NCI-H1048 (cell line): Measurements from ENCODE around the gene UGT1A5.

ENCODE experiments used
- DNase-seq: peaks from one replicate; lab custom pipeline; 2025; lab: John Stamatoyannopoulos, UW

The UGT1A5 gene

GRCh38 chr2:233810385-233810784, 97.7 kb downstream of the UGT1A5 start:
- DNase-seq: no peak

DNA sequence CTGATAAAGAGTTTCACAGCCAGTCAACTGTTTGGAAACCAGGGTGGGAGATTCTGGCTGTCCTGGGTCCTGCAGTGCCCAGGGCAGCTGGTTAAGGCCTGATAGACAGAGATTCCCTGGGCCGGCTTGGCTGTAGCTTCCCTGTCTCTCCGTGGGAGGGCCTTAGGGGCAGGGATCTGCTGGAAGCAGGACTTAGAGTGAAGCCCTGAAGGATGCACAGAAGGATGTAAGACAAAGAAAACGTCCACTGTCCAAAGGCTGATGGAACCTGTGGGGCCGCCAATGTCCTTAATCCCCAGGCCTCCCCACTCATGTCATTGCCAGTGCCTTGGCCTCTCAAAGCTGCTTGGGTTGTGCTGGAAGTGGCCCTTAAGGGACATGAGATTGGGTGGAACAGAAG, 98.4 kb downstream of the UGT1A5 start:
- no peak for DNase-seq

GRCh38 chr2:233811732-233812131, 99.0 kb downstream of the UGT1A5 start:
- DNase-seq: no peak

DNA sequence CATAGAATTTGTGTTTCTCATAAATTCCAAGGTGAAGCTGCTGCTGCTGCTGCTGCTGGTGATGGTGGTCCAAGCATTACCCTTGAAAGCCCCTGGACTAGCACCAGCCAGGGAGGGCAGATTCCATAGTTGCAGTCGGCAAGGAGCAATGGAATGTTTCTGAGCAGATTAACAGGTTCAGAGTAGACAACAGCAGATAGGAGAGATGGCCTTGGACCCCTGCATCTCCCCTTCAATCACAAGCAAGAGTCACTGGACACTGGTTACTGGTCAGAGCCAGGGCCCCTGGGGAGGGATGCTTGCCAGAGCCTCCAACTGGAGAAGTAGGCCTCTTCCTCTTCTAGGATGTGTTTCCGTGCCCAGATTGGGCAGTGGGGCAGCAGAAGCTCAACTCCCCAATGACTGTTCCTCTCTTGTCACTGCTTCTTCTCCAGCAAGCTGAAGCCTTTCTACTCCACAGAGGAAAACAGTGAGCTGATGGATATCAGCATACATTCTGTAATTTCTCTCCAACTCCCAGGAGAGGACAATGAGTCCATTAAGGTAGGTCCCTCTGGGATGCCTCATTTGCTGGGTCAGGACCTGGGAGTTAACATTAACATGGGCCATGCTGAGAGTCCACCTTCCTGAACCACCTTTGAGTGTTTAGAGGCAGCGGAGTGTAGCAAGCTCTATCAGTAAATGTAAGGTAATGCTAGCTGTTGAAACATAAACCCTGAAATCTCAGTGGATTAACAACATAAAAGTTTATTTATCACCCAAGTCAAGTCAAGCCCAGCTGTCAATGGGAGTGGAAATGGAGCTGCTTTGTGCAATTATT, 100.7 kb downstream of the UGT1A5 start:
- no peak for DNase-seq

- DNase-seq: no peak
Observed at GRCh38 chr2:233814056-233814835, 101.5 kb downstream of the UGT1A5 start.

- no peak for DNase-seq
Observed at GRCh38 chr2:233815861-233816260, 103.2 kb downstream of the UGT1A5 start.

GRCh38 chr2:233816334-233816733, 103.6 kb downstream of the UGT1A5 start:
- DNase-seq: no peak

DNA sequence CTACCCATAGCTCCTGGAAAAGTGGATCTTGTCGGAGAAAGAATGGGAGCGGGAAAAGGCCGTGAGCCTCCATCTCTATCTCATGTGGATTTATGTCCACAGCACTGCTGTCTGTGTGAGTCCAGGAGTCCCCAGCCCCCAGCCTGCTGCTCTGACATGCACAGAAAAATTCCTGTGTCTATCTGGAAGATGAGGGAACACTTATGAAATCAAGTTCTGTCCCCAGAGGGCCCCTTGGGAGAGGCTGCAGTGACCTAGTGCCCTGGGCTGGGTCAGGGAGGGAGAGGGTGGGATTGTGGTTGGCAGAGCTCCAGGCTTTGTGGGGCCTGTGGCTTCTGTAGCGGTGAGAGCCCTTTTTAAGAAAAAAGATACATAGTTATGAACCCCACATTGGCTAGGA, 104.1 kb downstream of the UGT1A5 start:
- no peak for DNase-seq

- no peak for DNase-seq
Observed at GRCh38 chr2:233817361-233817911, 104.7 kb downstream of the UGT1A5 start.

- no peak for DNase-seq
Observed at GRCh38 chr2:233817995-233818638, 105.4 kb downstream of the UGT1A5 start.

DNA sequence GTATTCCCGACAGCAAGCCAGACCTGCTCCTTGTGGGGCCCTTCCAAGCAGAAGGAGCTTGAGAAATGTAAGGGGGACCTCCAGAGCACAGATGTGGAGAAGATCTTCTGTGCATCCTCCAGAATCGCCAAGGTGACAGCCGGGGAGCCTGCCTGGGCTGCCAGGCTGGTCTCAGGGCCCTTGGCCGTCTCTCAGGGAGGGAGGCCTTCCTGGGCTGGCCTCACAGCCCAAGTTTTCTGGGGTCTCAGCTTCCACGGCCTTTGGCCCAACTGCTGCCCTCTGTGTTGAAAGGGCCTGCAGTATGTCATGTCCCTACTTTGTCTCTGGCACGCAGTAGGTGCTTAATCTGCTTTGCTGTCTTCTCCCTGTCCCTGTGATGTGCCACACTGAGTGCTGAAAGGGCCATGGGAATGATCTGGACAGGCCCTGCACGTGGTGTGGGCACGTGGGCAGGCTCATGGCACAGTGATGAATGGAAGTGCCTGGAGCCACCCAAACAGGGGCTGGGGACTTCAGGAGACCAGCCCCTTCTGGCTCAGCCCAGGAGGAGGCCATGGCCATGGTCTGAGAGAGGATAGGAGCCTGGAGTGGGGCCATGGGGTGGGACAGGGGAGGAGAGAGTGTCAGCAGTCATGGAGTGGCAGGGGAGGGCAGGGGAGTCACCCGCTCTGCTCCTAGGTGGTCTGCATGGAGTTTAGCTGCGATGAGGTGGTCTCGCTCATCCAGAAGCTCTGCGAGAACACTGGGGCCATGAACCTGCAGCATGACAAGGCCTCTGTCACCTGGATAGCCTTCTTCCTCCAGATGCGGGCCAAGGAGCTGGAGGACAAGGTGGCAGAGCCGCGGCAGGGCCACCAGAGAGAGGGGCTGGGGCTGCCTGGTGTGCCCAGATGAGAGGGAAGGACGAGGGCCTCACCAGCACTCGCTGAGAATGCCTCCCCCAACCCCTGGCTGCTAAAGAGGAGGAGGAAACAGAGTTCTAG, 106.2 kb downstream of the UGT1A5 start:
- DNase-seq: no peak

GRCh38 chr2:233819884-233820773, 107.4 kb downstream of the UGT1A5 start:
- DNase-seq: no peak

DNA sequence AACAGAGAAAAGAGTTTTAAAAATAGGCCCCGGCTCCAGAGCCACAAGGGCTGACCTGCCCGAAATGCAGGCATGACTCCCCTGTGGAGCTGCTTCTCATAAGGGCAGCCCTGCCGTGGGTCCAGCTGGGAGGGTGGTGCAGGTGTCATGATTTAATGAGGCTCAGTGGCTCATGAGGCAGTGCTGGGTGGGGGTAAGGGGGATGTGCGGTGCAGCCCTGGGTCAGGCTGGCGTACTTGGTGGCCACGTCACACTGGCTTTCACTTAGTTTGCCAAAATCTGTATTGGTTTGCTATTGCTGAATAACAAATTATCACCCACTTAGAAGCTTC, 108.0 kb downstream of the UGT1A5 start:
- DNase-seq: no peak

DNA sequence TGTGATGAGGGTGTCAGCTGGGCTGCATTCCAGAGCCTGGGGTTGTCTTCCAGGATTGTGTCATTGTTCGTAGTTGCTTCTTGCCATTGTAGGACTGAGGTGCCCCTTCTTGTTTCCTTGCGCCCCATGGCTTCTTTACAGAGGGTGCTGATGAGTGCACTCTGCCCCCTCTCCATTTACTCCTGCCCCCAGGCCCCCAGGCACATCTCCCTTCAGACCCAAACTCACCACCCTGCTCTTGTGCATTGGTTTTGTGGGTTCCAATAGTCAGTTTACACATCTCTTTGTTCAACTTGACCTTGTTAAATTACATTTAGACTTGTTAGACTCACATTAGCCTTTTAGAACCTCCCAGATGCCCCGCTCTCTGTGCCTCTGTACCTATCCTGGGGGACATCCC, 108.5 kb downstream of the UGT1A5 start:
- no peak for DNase-seq

DNA sequence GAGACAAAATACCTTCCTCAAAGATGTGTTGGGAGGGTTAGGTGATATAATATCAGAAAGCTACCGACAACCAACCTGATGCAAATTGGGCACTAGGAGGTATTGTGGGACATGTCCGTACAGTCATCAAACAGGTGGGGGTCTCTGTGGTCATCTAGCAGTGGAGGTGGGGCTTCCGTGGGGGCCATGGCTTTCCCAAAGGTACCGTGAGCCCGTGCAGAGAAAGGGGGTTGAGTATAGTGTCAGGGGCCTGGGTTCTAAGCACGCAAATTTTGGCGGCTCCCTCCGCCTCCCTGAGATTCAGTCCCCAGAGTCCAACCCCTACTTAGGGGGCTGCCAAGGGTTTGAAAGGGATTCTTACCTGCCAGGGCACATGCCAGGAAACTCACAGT, 109.0 kb downstream of the UGT1A5 start:
- DNase-seq: no peak

GRCh38 chr2:233822101-233822771, 109.5 kb downstream of the UGT1A5 start:
- DNase-seq: no peak
